HCT116 (cell line): Measurements from ENCODE around the gene NTNG1. TPM values are rescaled to one million over a fixed set of nuclear protein-coding genes. Genes with fewer than 3 reads are reported as not detected.

Source experiments
- ATAC-seq: fragments of 200-7000 bp; cut with Tn5 transposase; 2 replicates; pipeline ENCODE4 v1.9.1; 2020; ENCODE audit warnings: mild to moderate bottlenecking, moderate library complexity
- BruUV-seq: library from RNA; stranded (reverse); fragments of 400-500 nt; replicated peaks from 2 replicates; lab custom pipeline; 2021; lab: Mats Ljungman, UMichigan
- CTCF ChIA-PET: fragments of 300-600 bp; sonication (Branson Sonifier 250); formaldehyde crosslinking; loops from one replicate; lab custom pipeline; 2021; ENCODE audit warnings: antibody characterized with exemption; lab: Charles Lee
- POLR2A ChIA-PET: fragments of 300-600, 350-600 bp; sonication (Branson Sonifier 250); formaldehyde crosslinking; loops from one replicate; lab custom pipeline; 2021; ENCODE audit warnings: antibody characterized with exemption; lab: Charles Lee
- RAD21 ChIA-PET, 2 experiments: fragments of 300-600 bp; sonication (Branson Sonifier 250); formaldehyde crosslinking; loops; one replicate each; lab custom pipeline; 2023; ENCODE audit warnings: low total read pairs in 2 of 2; ENCODE audit not compliant: uncharacterized antibody in 2 of 2, unreplicated experiment in 2 of 2, low non-redundant PET in 1 of 2; lab: Charles Lee
- DNase-seq: peaks from one replicate; pipeline ENCODE4 v3.0.0-alpha.2; 2010; ENCODE audit warnings: low read depth, low spot score
- H2AFZ ChIP-seq: fragments of 200-600 bp; shearing (Covaris generic), sonication (generic); 2 replicates; pipeline ENCODE4 v1.6.1; 2017; ENCODE audit warnings: low read depth, mixed run types, mixed read lengths, antibody characterized with exemption, low read length; ENCODE audit not compliant: poor library complexity, severe bottlenecking
- H3K27ac ChIP-seq: 2 replicates; pipeline ENCODE4 v1.5.1; 2012; ENCODE audit warnings: low read depth, low read length
- H3K27me3 ChIP-seq: fragments of 200-600 bp; sonication (generic); 2 replicates; pipeline ENCODE4 v1.6.1; 2016; ENCODE audit warnings: mixed run types, low read length, mixed read lengths; ENCODE audit not compliant: insufficient read depth
- H3K36me3 ChIP-seq, 2 experiments: fragments of 200-500 bp in 1 of 2; fragments of 200-600 bp in 1 of 2; sonication (Bioruptor generic) in 1 of 2; sonication (generic) in 1 of 2; 2 replicates each; pipeline versions ENCODE4 v1.5.1 to v1.6.1; 2014 to 2016; ENCODE audit warnings: low read length in 2 of 2, inconsistent platforms in 1 of 2, mixed read lengths in 1 of 2, mixed run types in 1 of 2; ENCODE audit not compliant: insufficient read depth in 2 of 2, control insufficient read depth in 1 of 2
- H3K4me1 ChIP-seq, 2 experiments: fragments of 200-600 bp in 1 of 2; sonication (generic) in 1 of 2; 2 replicates each; pipeline versions ENCODE4 v1.5.1 to v1.6.1; 2012 to 2017; ENCODE audit warnings: low read length in 2 of 2, inconsistent platforms in 1 of 2, mild to moderate bottlenecking in 1 of 2, mixed read lengths in 1 of 2, mixed run types in 1 of 2, moderate library complexity in 1 of 2; ENCODE audit not compliant: insufficient read depth in 2 of 2, control insufficient read depth in 1 of 2
- H3K4me2 ChIP-seq: fragments of 200-600 bp; sonication (generic); 2 replicates; pipeline ENCODE4 v1.6.1; 2017; ENCODE audit warnings: mixed run types, low read length, mixed read lengths
- H3K4me3 ChIP-seq, 2 experiments: fragments of 200-600 bp in 1 of 2; sonication (generic) in 1 of 2; replicated peaks in 1 of 2; 2 replicates each; pipeline ENCODE4 v1.5.1; 2011 to 2016; ENCODE audit warnings: low read length in 2 of 2, control low read depth in 1 of 2, low read depth in 1 of 2, mild to moderate bottlenecking in 1 of 2, mixed read lengths in 1 of 2, mixed run types in 1 of 2
- H3K79me2 ChIP-seq: fragments of 200-600 bp; sonication (generic); 2 replicates; pipeline ENCODE4 v1.6.1; 2017; ENCODE audit warnings: mild to moderate bottlenecking, mixed run types, low read length, moderate library complexity, mixed read lengths; ENCODE audit not compliant: insufficient read depth
- H3K9ac ChIP-seq: fragments of 200-600 bp; sonication (generic); 2 replicates; pipeline ENCODE4 v1.6.1; 2016; ENCODE audit warnings: low read length, mixed read lengths
- H3K9me2 ChIP-seq: fragments of 200-600 bp; sonication (generic), shearing (Covaris generic); 2 replicates; pipeline ENCODE4 v1.6.1; 2017; ENCODE audit warnings: mixed run types, mild to moderate bottlenecking, moderate library complexity; ENCODE audit not compliant: insufficient read depth
- H3K9me3 ChIP-seq, 2 experiments: fragments of 200-500 bp in 1 of 2; fragments of 200-600 bp in 1 of 2; sonication (Bioruptor generic) in 1 of 2; sonication (generic) in 1 of 2; 2 replicates each; pipeline ENCODE4 v1.6.1; 2014 to 2017; ENCODE audit warnings: low read length in 2 of 2, mixed read lengths in 2 of 2, inconsistent platforms in 1 of 2, low read depth in 1 of 2, mild to moderate bottlenecking in 1 of 2, mixed run types in 1 of 2, moderate library complexity in 1 of 2; ENCODE audit not compliant: control insufficient read depth in 1 of 2, insufficient read depth in 1 of 2
- H4K20me1 ChIP-seq: fragments of 200-600 bp; sonication (generic), shearing (Covaris generic); 2 replicates; pipeline ENCODE4 v1.6.1; 2017; ENCODE audit warnings: mixed run types, mild to moderate bottlenecking, moderate library complexity; ENCODE audit not compliant: insufficient read depth
- ATF3 ChIP-seq: IDR thresholded peaks from 2 replicates; pipeline ENCODE4 v1.6.1; 2012
- CBX3 ChIP-seq: IDR thresholded peaks from 2 replicates; pipeline ENCODE4 v1.6.1; 2012; ENCODE audit warnings: low read depth
- EGR1 ChIP-seq: IDR thresholded peaks from 2 replicates; pipeline ENCODE4 v1.6.1; 2012; ENCODE audit warnings: low read depth
- ELF1 ChIP-seq: IDR thresholded peaks from 2 replicates; pipeline ENCODE4 v1.6.1; 2012; ENCODE audit warnings: low read depth, borderline replicate concordance
- EZH2 ChIP-seq: fragments of 200-600 bp; sonication (generic); IDR thresholded peaks from 2 replicates; pipeline ENCODE4 v1.6.1; 2017; ENCODE audit warnings: antibody characterized with exemption, mixed run types
- FOSL1 ChIP-seq: IDR thresholded peaks from 2 replicates; pipeline ENCODE4 v1.6.1; 2012; ENCODE audit warnings: low read depth
- JUND ChIP-seq: IDR thresholded peaks from 2 replicates; pipeline ENCODE4 v1.6.1; 2012
- POLR2A ChIP-seq: IDR thresholded peaks from 2 replicates; pipeline ENCODE4 v1.7.0; 2011; ENCODE audit warnings: borderline replicate concordance; ENCODE audit not compliant: insufficient read depth, insufficient read length; ENCODE audit errors: extremely low read depth
- RAD21 ChIP-seq: IDR thresholded peaks from 2 replicates; pipeline ENCODE4 v1.6.1; 2012; ENCODE audit warnings: low read depth, mild to moderate bottlenecking
- SIN3A ChIP-seq: IDR thresholded peaks from 2 replicates; pipeline ENCODE4 v1.6.1; 2012; ENCODE audit warnings: low read depth
- SP1 ChIP-seq: IDR thresholded peaks from 2 replicates; pipeline ENCODE4 v1.6.1; 2012; ENCODE audit warnings: low read depth
- TCF7L2 ChIP-seq: IDR thresholded peaks from 2 replicates; pipeline ENCODE4 v1.7.0; 2011; ENCODE audit warnings: borderline replicate concordance, inconsistent platforms; ENCODE audit not compliant: insufficient read depth, insufficient read length; ENCODE audit errors: extremely low read depth
- ZFX ChIP-seq: fragments of 450-650 bp; IDR thresholded peaks from 2 replicates; pipeline ENCODE4 v1.6.1; 2017
- ZNF274 ChIP-seq: fragments of 200-500 bp; sonication (Bioruptor generic); IDR thresholded peaks from 2 replicates; pipeline ENCODE4 v1.6.1; 2014; ENCODE audit warnings: mild to moderate bottlenecking, low read depth, low read length, inconsistent platforms
- intact Hi-C: fragments of 100-400 bp; cut with micrococcal nuclease; formaldehyde crosslinking; loops from 2 replicates; pipeline ENCODE4 v1.10.0; 2022
- total RNA-seq: library from RNA; stranded (reverse); gene quantifications from one replicate; pipeline ENCODE4 v1.2.1, GENCODE V29; 2021; ENCODE audit not compliant: unreplicated experiment
- TF ChIP-seq, protein P1 (sequence below): IDR thresholded peaks from 2 replicates; pipeline ENCODE4 v1.6.1; 2011; ENCODE audit warnings: mild to moderate bottlenecking, low read length, moderate library complexity; ENCODE audit not compliant: insufficient replicate concordance; ENCODE audit errors: extremely low read depth
- TF ChIP-seq, protein P2 (sequence below), 3 experiments: fragments of 200-600 bp in 1 of 3; sonication (generic) in 1 of 3; IDR thresholded peaks in 2 of 3; conservative IDR thresholded peaks in 1 of 3; 2 replicates each; pipeline ENCODE4 v1.5.1; 2012 to 2017; ENCODE audit warnings: low read depth in 2 of 3, low read length in 2 of 3, antibody characterized with exemption in 1 of 3, borderline replicate concordance in 1 of 3, control low read depth in 1 of 3, mild to moderate bottlenecking in 1 of 3, mixed read lengths in 1 of 3, mixed run types in 1 of 3, moderate library complexity in 1 of 3; ENCODE audit not compliant: insufficient read depth in 1 of 3
- TF ChIP-seq, protein P3 (sequence below): IDR thresholded peaks from 2 replicates; pipeline ENCODE4 v1.6.1; 2012

The NTNG1 gene
- total RNA-seq, 1 experiment from 2014 or later: not detected

GRCh38 chr1:107494061-107494460 is 353.2 kb downstream of the NTNG1 start (continued):
- TF ChIP-seq, protein P1, sequence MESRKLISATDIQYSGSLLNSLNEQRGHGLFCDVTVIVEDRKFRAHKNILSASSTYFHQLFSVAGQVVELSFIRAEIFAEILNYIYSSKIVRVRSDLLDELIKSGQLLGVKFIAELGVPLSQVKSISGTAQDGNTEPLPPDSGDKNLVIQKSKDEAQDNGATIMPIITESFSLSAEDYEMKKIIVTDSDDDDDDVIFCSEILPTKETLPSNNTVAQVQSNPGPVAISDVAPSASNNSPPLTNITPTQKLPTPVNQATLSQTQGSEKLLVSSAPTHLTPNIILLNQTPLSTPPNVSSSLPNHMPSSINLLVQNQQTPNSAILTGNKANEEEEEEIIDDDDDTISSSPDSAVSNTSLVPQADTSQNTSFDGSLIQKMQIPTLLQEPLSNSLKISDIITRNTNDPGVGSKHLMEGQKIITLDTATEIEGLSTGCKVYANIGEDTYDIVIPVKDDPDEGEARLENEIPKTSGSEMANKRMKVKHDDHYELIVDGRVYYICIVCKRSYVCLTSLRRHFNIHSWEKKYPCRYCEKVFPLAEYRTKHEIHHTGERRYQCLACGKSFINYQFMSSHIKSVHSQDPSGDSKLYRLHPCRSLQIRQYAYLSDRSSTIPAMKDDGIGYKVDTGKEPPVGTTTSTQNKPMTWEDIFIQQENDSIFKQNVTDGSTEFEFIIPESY: no peak
- TF ChIP-seq SIN3A: no peak
- TF ChIP-seq, protein P2, sequence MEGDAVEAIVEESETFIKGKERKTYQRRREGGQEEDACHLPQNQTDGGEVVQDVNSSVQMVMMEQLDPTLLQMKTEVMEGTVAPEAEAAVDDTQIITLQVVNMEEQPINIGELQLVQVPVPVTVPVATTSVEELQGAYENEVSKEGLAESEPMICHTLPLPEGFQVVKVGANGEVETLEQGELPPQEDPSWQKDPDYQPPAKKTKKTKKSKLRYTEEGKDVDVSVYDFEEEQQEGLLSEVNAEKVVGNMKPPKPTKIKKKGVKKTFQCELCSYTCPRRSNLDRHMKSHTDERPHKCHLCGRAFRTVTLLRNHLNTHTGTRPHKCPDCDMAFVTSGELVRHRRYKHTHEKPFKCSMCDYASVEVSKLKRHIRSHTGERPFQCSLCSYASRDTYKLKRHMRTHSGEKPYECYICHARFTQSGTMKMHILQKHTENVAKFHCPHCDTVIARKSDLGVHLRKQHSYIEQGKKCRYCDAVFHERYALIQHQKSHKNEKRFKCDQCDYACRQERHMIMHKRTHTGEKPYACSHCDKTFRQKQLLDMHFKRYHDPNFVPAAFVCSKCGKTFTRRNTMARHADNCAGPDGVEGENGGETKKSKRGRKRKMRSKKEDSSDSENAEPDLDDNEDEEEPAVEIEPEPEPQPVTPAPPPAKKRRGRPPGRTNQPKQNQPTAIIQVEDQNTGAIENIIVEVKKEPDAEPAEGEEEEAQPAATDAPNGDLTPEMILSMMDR (IDR thresholded peaks at IDR 0.05 in 2 of 3, conservative IDR thresholded peaks at IDR 0.05 in 1 of 3; ENCODE audit: borderline replicate concordance in 1 of 3, insufficient read depth in 1 of 3, low read depth in 2 of 3, low read length in 2 of 3): no peak
- TF ChIP-seq EZH2: no peak

DNA sequence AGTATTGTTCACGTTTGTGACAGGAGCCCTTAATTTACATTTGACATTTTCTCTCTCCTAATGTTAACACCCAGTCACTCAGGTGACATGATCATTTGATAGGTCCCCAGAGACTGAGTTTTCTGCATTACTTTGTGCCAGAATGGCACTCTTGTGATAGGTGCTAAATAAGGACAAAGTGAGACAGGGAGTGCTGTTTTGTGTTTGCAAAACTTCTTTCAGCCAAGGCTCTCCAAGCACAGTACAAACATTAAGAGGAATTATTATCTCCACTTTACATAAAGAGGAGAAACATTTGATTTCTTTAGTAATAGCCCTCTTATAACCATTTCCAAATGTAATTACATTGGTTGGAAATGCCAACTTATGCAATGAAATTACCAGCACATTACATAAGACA is 355.2 kb downstream of the NTNG1 start:
- BruUV-seq: no TSS peak
- ATAC-seq (no peak), DNase-seq (no peak)
- Histone ChIP-seq H3K9me3 (peaks cover 7 to 15% of the 10 kb centered on the region in 2 experiments; a peak in 2 of 4 replicates), H4K20me1 (no peaks in the 10 kb centered on the region), H2AFZ (no peak overlapping the region), H3K27ac (no peak overlapping the region), H3K27me3 (no peaks in the 10 kb centered on the region), H3K36me3 (no peaks in the 10 kb centered on the region), H3K4me1 (no peaks in the 10 kb centered on the region), H3K4me2 (no peak overlapping the region), H3K4me3 (no peak overlapping the region), H3K79me2 (no peaks in the 10 kb centered on the region), H3K9me2 (no peaks in the 10 kb centered on the region), H3K9ac (no peak overlapping the region)
- ChIA-PET POLR2A (no interaction called here), RAD21 (no interaction called here), CTCF (no interaction called here)
- intact Hi-C loops: no loop called here
- TF ChIP-seq, protein P1: no peak
- TF ChIP-seq ZFX (no peak), FOSL1 (no peak), ELF1 (no peak), POLR2A (no peak), SIN3A (no peak), ATF3 (no peak), ZNF274 (no peak), CBX3 (no peak), RAD21 (no peak), EZH2 (no peak), TCF7L2 (no peak), SP1 (no peak), EGR1 (no peak), JUND (no peak)
- TF ChIP-seq, protein P2 (IDR thresholded peaks at IDR 0.05 in 2 of 3, conservative IDR thresholded peaks at IDR 0.05 in 1 of 3; ENCODE audit: borderline replicate concordance in 1 of 3, insufficient read depth in 1 of 3, low read depth in 2 of 3, low read length in 2 of 3): no peak
- TF ChIP-seq, protein P3, sequence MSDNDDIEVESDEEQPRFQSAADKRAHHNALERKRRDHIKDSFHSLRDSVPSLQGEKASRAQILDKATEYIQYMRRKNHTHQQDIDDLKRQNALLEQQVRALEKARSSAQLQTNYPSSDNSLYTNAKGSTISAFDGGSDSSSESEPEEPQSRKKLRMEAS: no peak
